CD14-positive monocyte (primary cell): ENCODE results near the gene NFKBIZ. TPM values are rescaled to one million over a fixed set of nuclear protein-coding genes. Genes with fewer than 3 reads are reported as not detected.

ENCODE experiments used
- DNase-seq, 3 donors: peaks; one replicate each; pipeline ENCODE4 v3.0.0-alpha.2; 2011 to 2022
- H2AFZ ChIP-seq: 2 replicates; pipeline ENCODE4 v1.6.0; 2012; ENCODE audit warnings: mild to moderate bottlenecking, low read depth, low read length, inconsistent platforms; ENCODE audit not compliant: insufficient read depth, poor library complexity, severe bottlenecking
- H3K27ac ChIP-seq, 2 donors: 1 replicate in 1 of 2; 2 replicates in 1 of 2; pipeline ENCODE4 v1.5.1; 2012 to 2013; ENCODE audit warnings: low read length in 2 of 2, control low read depth in 1 of 2, inconsistent platforms in 1 of 2, low read depth in 1 of 2, mild to moderate bottlenecking in 1 of 2
- H3K27me3 ChIP-seq, 2 donors: one replicate each; pipeline versions ENCODE4 v1.6.0 to v1.6.1; 2011 to 2013; ENCODE audit warnings: low read length in 2 of 2; ENCODE audit not compliant: control insufficient read depth in 2 of 2, insufficient read depth in 2 of 2
- H3K36me3 ChIP-seq, 2 donors: replicated peaks in 1 of 2; 1 replicate in 1 of 2; 2 replicates in 1 of 2; pipeline versions ENCODE4 v1.5.1 to v1.6.1; 2012 to 2013; ENCODE audit warnings: low read length in 2 of 2, control low read depth in 1 of 2, inconsistent platforms in 1 of 2, mild to moderate bottlenecking in 1 of 2; ENCODE audit not compliant: insufficient read depth in 2 of 2, control insufficient read depth in 1 of 2
- H3K4me1 ChIP-seq, 2 donors: 1 replicate in 1 of 2; 2 replicates in 1 of 2; pipeline versions ENCODE4 v1.5.1 to v1.6.1; 2012 to 2013; ENCODE audit warnings: low read length in 2 of 2, control low read depth in 1 of 2, inconsistent platforms in 1 of 2, mild to moderate bottlenecking in 1 of 2, moderate library complexity in 1 of 2; ENCODE audit not compliant: insufficient read depth in 2 of 2, control insufficient read depth in 1 of 2
- H3K4me2 ChIP-seq: replicated peaks from 2 replicates; pipeline ENCODE3; 2012; ENCODE audit warnings: low read length, moderate library complexity, mild to moderate bottlenecking; ENCODE audit not compliant: poor library complexity, severe bottlenecking; ENCODE audit errors: extremely low read depth
- H3K4me3 ChIP-seq, 3 experiments: fragments of 200-600 bp in 1 of 3; sonication (generic) in 1 of 3; replicated peaks in 1 of 3; 1 replicate in 2 of 3; 2 replicates in 1 of 3; pipeline ENCODE4 v1.5.1; 2011 to 2013; ENCODE audit warnings: low read length in 3 of 3, mild to moderate bottlenecking in 3 of 3, control low read depth in 2 of 3, low read depth in 2 of 3, inconsistent platforms in 1 of 3, moderate library complexity in 1 of 3
- H3K79me2 ChIP-seq: 2 replicates; pipeline ENCODE4 v1.6.0; 2012; ENCODE audit warnings: mild to moderate bottlenecking, control low read depth, inconsistent platforms, low read length, moderate library complexity; ENCODE audit not compliant: insufficient read depth
- H3K9ac ChIP-seq: 2 replicates; pipeline ENCODE4 v1.6.0; 2017; ENCODE audit warnings: low read length, mild to moderate bottlenecking; ENCODE audit not compliant: insufficient read depth, poor library complexity, severe bottlenecking
- H3K9me3 ChIP-seq, 2 donors: replicated peaks in 1 of 2; 1 replicate in 1 of 2; 2 replicates in 1 of 2; pipeline versions ENCODE4 v1.5.1 to v1.6.1; 2012 to 2013; ENCODE audit warnings: low read length in 2 of 2, control low read depth in 1 of 2; ENCODE audit not compliant: control insufficient read depth in 1 of 2, insufficient read depth in 1 of 2
- H4K20me1 ChIP-seq: 2 replicates; pipeline ENCODE4 v1.6.0; 2012; ENCODE audit warnings: mild to moderate bottlenecking, low read length, control low read depth, moderate library complexity; ENCODE audit not compliant: insufficient read depth
- H3K27ac Mint-ChIP-seq, 7 donors: one replicate each; pipeline ENCODE4 v1.8.0; 2020; ENCODE audit warnings: mild to moderate bottlenecking in 7 of 7, mixed read lengths in 7 of 7, moderate library complexity in 6 of 7, inconsistent platforms in 2 of 7
- H3K27me3 Mint-ChIP-seq, 3 donors: one replicate each; pipeline ENCODE4 v1.8.0; 2021 to 2022; ENCODE audit warnings: low read depth in 3 of 3, mild to moderate bottlenecking in 3 of 3, mixed read lengths in 3 of 3, moderate library complexity in 3 of 3, inconsistent platforms in 1 of 3
- H3K36me3 Mint-ChIP-seq, 2 donors: one replicate each; pipeline ENCODE4 v1.8.0; 2020; ENCODE audit warnings: mixed read lengths in 2 of 2, inconsistent platforms in 1 of 2, mild to moderate bottlenecking in 1 of 2
- H3K4me1 Mint-ChIP-seq: one replicate; pipeline ENCODE4 v1.8.0; 2020; ENCODE audit warnings: mild to moderate bottlenecking, mixed read lengths
- H3K4me3 Mint-ChIP-seq, 2 donors: one replicate each; pipeline ENCODE4 v1.8.0; 2020; ENCODE audit warnings: mild to moderate bottlenecking in 2 of 2, mixed read lengths in 2 of 2, moderate library complexity in 1 of 2
- H3K9me3 Mint-ChIP-seq, 7 donors: one replicate each; pipeline ENCODE4 v1.8.0; 2020 to 2022; ENCODE audit warnings: mixed read lengths in 7 of 7, mild to moderate bottlenecking in 6 of 7, moderate library complexity in 6 of 7, inconsistent platforms in 2 of 7
- CTCF ChIP-seq: fragments of 200-600 bp; IDR thresholded peaks from one replicate; pipeline ENCODE4 v1.8.0; 2022; ENCODE audit warnings: antibody characterized with exemption, mild to moderate bottlenecking
- WGBS: methylation state at CpG from one replicate; pipeline ENCODE4 v1.1.5; 2013; ENCODE audit warnings: missing lambda C conversion rate; ENCODE audit not compliant: insufficient coverage; 5-methylcytosine and 5-hydroxymethylcytosine counted together
- intact Hi-C, 2 donors: fragments of 100-400 bp; cut with micrococcal nuclease; formaldehyde crosslinking; loops; one replicate each; pipeline versions ENCODE4 v1.15.0 to v1.15.1; 2023
- polyA plus RNA-seq, 3 donors: library from polyadenylated mRNA; depleted of rRNA in 1 of 3; unstranded in 2 of 3; stranded (reverse) in 1 of 3; fragments of 300-500 nt in 2 of 3; fragments of >200 nt in 1 of 3; fragmentation: Illumina TruSeq in 2 of 3; gene quantifications; 1 replicate in 2 of 3; 2 replicates in 1 of 3; pipeline ENCODE4 v1.2.3, GENCODE V29; 2012 to 2021

Gene NFKBIZ
- polyA plus RNA-seq, 3 donors: 71.0 to 592 (median 84.9) TPM

GRCh38 chr3:101852983-101853840 lies 3.9 kb downstream of the NFKBIZ start:
- H3K27ac ChIP-seq: peak overlapping the region; percentile 21 to 51
- Mint-ChIP-seq H3K4me1 (peaks cover 60% of the 10 kb centered on the region), H3K9me3 (peaks cover 0 to 6% (median 0%) of the 10 kb centered on the region in 7 donors)

More at GRCh38 chr3:101852983-101853840, 3.9 kb downstream of the NFKBIZ start:
- Histone ChIP-seq H4K20me1 (peaks cover 89% of the 10 kb centered on the region), H3K4me3 (peak overlapping the region; percentile 6 to 100 (median 9)), H2AFZ (no peak overlapping the region), H3K27me3 (no peaks in the 10 kb centered on the region), H3K36me3 (peaks cover 65 to 73% of the 10 kb centered on the region in 2 donors), H3K79me2 (peaks cover 94% of the 10 kb centered on the region), H3K4me2 (peak overlapping the region; percentile 86), H3K9ac (no peak overlapping the region), H3K9me3 (no peaks in the 10 kb centered on the region), H3K4me1 (peaks cover 29 to 75% of the 10 kb centered on the region in 2 donors)
- TF ChIP-seq CTCF: no peak
- intact Hi-C loops: loop anchor here in 1 of 2 donors (5.0 kb wide), 3 partner anchors 41 to 84 kb away; no protein-coding TSS in a partner anchor
- H3K36me3 Mint-ChIP-seq: peaks cover 76 to 79% of the 10 kb centered on the region in 2 donors
- peak overlapping the region in 6 of 7 donors; percentile 51 to 95 (median 84) for H3K27ac Mint-ChIP-seq
- H3K4me3 Mint-ChIP-seq: peak overlapping the region; percentile 71 to 96
- no peak for DNase-seq
- WGBS: 98% methylated on average over 6 of the region's 8 CpGs
- H3K27me3 Mint-ChIP-seq: no peaks in the 10 kb centered on the region
